ENCODE data around the gene MBNL2. TPM values are rescaled to one million over a fixed set of nuclear protein-coding genes. Genes with fewer than 3 reads are reported as not detected.

The MBNL2 gene
- total and polyA plus RNA-seq, 2 donors: 33.3 to 139 TPM

GRCh38 chr13:97256343-97256783, 34.2 kb downstream of the MBNL2 start:
- H3K36me3 ChIP-seq (ENCODE audit: insufficient read depth): no peaks in the 10 kb centered on the region
- peaks cover 3% of the 10 kb centered on the region for H3K4me1 ChIP-seq (ENCODE audit: insufficient read depth)
- no peak overlapping the region for H3K27ac ChIP-seq (ENCODE audit: low read depth)
- WGBS: 29% methylated on average over 5 of the region's 5 CpGs
- no peak for DNase-seq (ENCODE audit: extremely low spot score)
- H3K4me3 ChIP-seq (ENCODE audit: low read depth, low read length): no peak overlapping the region

- H3K36me3 ChIP-seq (ENCODE audit: insufficient read depth): no peaks in the 10 kb centered on the region
- no peak for DNase-seq (ENCODE audit: extremely low spot score)
- H3K4me3 ChIP-seq (ENCODE audit: low read depth, low read length): no peak overlapping the region
- WGBS: 84% methylated on average over 6 of the region's 6 CpGs
- H3K4me1 ChIP-seq (ENCODE audit: insufficient read depth): peaks cover 3% of the 10 kb centered on the region
- H3K27ac ChIP-seq (ENCODE audit: low read depth): peak overlapping the region; percentile 41
Observed at GRCh38 chr13:97257228-97257755, 35.2 kb downstream of the MBNL2 start.

- Histone ChIP-seq H3K4me3 (ENCODE audit: low read depth, low read length) (no peak overlapping the region), H3K27ac (ENCODE audit: low read depth) (no peak overlapping the region), H3K4me1 (ENCODE audit: insufficient read depth) (peaks cover 3% of the 10 kb centered on the region), H3K36me3 (ENCODE audit: insufficient read depth) (no peaks in the 10 kb centered on the region)
- WGBS: 60% methylated on average over 13 of the region's 13 CpGs
- no peak for DNase-seq (ENCODE audit: extremely low spot score)
Observed at GRCh38 chr13:97257800-97258799, 36.0 kb downstream of the MBNL2 start.

- Histone ChIP-seq H3K4me1 (ENCODE audit: insufficient read depth) (peaks cover 3% of the 10 kb centered on the region), H3K4me3 (ENCODE audit: low read depth, low read length) (no peak overlapping the region)
- WGBS: 78% methylated on average over 2 of the region's 2 CpGs
Observed at GRCh38 chr13:97258801-97259200, 36.7 kb downstream of the MBNL2 start.

GRCh38 chr13:97259410-97259797, 37.3 kb downstream of the MBNL2 start:
- no peaks in the 10 kb centered on the region for H3K36me3 ChIP-seq (ENCODE audit: insufficient read depth)
- peaks cover 3% of the 10 kb centered on the region for H3K4me1 ChIP-seq (ENCODE audit: insufficient read depth)
- no peak overlapping the region for H3K4me3 ChIP-seq (ENCODE audit: low read depth, low read length)
- 85% methylated on average over 6 of the region's 6 CpGs for WGBS
- H3K27ac ChIP-seq (ENCODE audit: low read depth): no peak overlapping the region
- DNase-seq (ENCODE audit: extremely low spot score): no peak

More at GRCh38 chr13:97258801-97259200, 36.7 kb downstream of the MBNL2 start:
- no peaks in the 10 kb centered on the region for H3K36me3 ChIP-seq (ENCODE audit: insufficient read depth)
- no peak overlapping the region for H3K27ac ChIP-seq (ENCODE audit: low read depth)
- DNase-seq (ENCODE audit: extremely low spot score): no peak

GRCh38 chr13:97259798-97260714, 37.9 kb downstream of the MBNL2 start:
- H3K4me3 ChIP-seq (ENCODE audit: low read depth, low read length): no peak overlapping the region
- peaks cover 3% of the 10 kb centered on the region for H3K4me1 ChIP-seq (ENCODE audit: insufficient read depth)

GRCh38 chr13:97261254-97262005, 39.3 kb downstream of the MBNL2 start:
- Histone ChIP-seq H3K4me1 (ENCODE audit: insufficient read depth) (no peaks in the 10 kb centered on the region), H3K27ac (ENCODE audit: low read depth) (no peak overlapping the region), H3K4me3 (ENCODE audit: low read depth, low read length) (no peak overlapping the region), H3K36me3 (ENCODE audit: insufficient read depth) (no peaks in the 10 kb centered on the region)
- WGBS: 65% methylated on average over 9 of the region's 9 CpGs
- no peak for DNase-seq (ENCODE audit: extremely low spot score)

More at GRCh38 chr13:97259798-97260714, 37.9 kb downstream of the MBNL2 start:
- no peak overlapping the region for H3K27ac ChIP-seq (ENCODE audit: low read depth)
- no peak for DNase-seq (ENCODE audit: extremely low spot score)
- no peaks in the 10 kb centered on the region for H3K36me3 ChIP-seq (ENCODE audit: insufficient read depth)
- 68% methylated on average over 12 of the region's 12 CpGs for WGBS

GRCh38 chr13:97262058-97262457, 39.9 kb downstream of the MBNL2 start:
- Histone ChIP-seq H3K36me3 (ENCODE audit: insufficient read depth) (no peaks in the 10 kb centered on the region), H3K4me1 (ENCODE audit: insufficient read depth) (no peaks in the 10 kb centered on the region), H3K27ac (ENCODE audit: low read depth) (no peak overlapping the region), H3K4me3 (ENCODE audit: low read depth, low read length) (no peak overlapping the region)
- DNase-seq (ENCODE audit: extremely low spot score): no peak
- 77% methylated on average over 8 of the region's 8 CpGs for WGBS

- Histone ChIP-seq H3K4me3 (ENCODE audit: low read depth, low read length) (no peak overlapping the region), H3K4me1 (ENCODE audit: insufficient read depth) (no peaks in the 10 kb centered on the region), H3K36me3 (ENCODE audit: insufficient read depth) (no peaks in the 10 kb centered on the region), H3K27ac (ENCODE audit: low read depth) (no peak overlapping the region)
- 93% methylated on average over 1 of the region's 1 CpG for WGBS
- no peak for DNase-seq (ENCODE audit: extremely low spot score)
Observed at GRCh38 chr13:97263160-97263559, 41.0 kb downstream of the MBNL2 start.

- 85% methylated on average over 3 of the region's 3 CpGs for WGBS
- Histone ChIP-seq H3K4me3 (ENCODE audit: low read depth, low read length) (no peak overlapping the region), H3K4me1 (ENCODE audit: insufficient read depth) (no peaks in the 10 kb centered on the region), H3K27ac (ENCODE audit: low read depth) (no peak overlapping the region), H3K36me3 (ENCODE audit: insufficient read depth) (peaks cover 2% of the 10 kb centered on the region)
- no peak for DNase-seq (ENCODE audit: extremely low spot score)
Observed at GRCh38 chr13:97264663-97265062, 42.5 kb downstream of the MBNL2 start.

- WGBS: 72% methylated on average over 8 of the region's 8 CpGs
- H3K4me1 ChIP-seq (ENCODE audit: insufficient read depth): no peaks in the 10 kb centered on the region
- H3K27ac ChIP-seq (ENCODE audit: low read depth): no peak overlapping the region
- peaks cover 2% of the 10 kb centered on the region for H3K36me3 ChIP-seq (ENCODE audit: insufficient read depth)
- no peak overlapping the region for H3K4me3 ChIP-seq (ENCODE audit: low read depth, low read length)
- DNase-seq (ENCODE audit: extremely low spot score): no peak
Observed at GRCh38 chr13:97266332-97266731, 44.2 kb downstream of the MBNL2 start.

GRCh38 chr13:97266772-97267417, 44.8 kb downstream of the MBNL2 start:
- WGBS: 49% methylated on average over 8 of the region's 8 CpGs
- Histone ChIP-seq H3K36me3 (ENCODE audit: insufficient read depth) (peaks cover 2% of the 10 kb centered on the region), H3K4me1 (ENCODE audit: insufficient read depth) (no peaks in the 10 kb centered on the region), H3K4me3 (ENCODE audit: low read depth, low read length) (no peak overlapping the region), H3K27ac (ENCODE audit: low read depth) (no peak overlapping the region)
- DNase-seq (ENCODE audit: extremely low spot score): no peak

Data from urinary bladder (tissue), 4 donors.